Naive thymus-derived CD4-positive, alpha-beta T cell (primary cell): Measurements from ENCODE around the gene PTPRO. TPM values are rescaled to one million over a fixed set of nuclear protein-coding genes. Genes with fewer than 3 reads are reported as not detected.

Experiments
- ATAC-seq: fragments of 150-1000 bp; cut with Tn5 transposase; 2 replicates; pipeline ENCODE4 v1.10.0; 2021; ENCODE audit warnings: mild to moderate bottlenecking, moderate library complexity
- CTCF ChIA-PET: fragments of 350-600 bp; sonication (Branson Sonifier 250); formaldehyde crosslinking; loops from one replicate; lab custom pipeline; 2021; ENCODE audit warnings: antibody characterized with exemption; lab: Charles Lee
- POLR2A ChIA-PET: fragments of 350-600 bp; sonication (Branson Sonifier 250); formaldehyde crosslinking; loops from one replicate; lab custom pipeline; 2021; ENCODE audit warnings: antibody characterized with exemption, inconsistent platforms; lab: Charles Lee
- DNase-seq, 9 donors: peaks; one replicate each; pipeline versions ENCODE4 v3.0.0 to v3.0.0-alpha.2; 2020 to 2022; ENCODE audit warnings: mixed read lengths in 1 of 9
- H3K27ac ChIP-seq: one replicate; pipeline ENCODE4 v1.7.0; 2013; ENCODE audit warnings: mild to moderate bottlenecking, low read depth, low read length, moderate library complexity
- H3K27me3 ChIP-seq, 2 donors: one replicate each; pipeline ENCODE4 v1.7.0; 2013; ENCODE audit warnings: low read length in 2 of 2, mild to moderate bottlenecking in 2 of 2, moderate library complexity in 2 of 2; ENCODE audit not compliant: control insufficient read depth in 2 of 2, insufficient read depth in 2 of 2
- H3K36me3 ChIP-seq, 3 experiments: 1 replicate in 2 of 3; 2 replicates in 1 of 3; pipeline ENCODE4 v1.7.0; 2013; ENCODE audit warnings: low read length in 3 of 3, mild to moderate bottlenecking in 3 of 3, moderate library complexity in 1 of 3; ENCODE audit not compliant: insufficient read depth in 3 of 3, control insufficient read depth in 2 of 3
- H3K4me1 ChIP-seq, 2 donors: one replicate each; pipeline ENCODE4 v1.7.0; 2013; ENCODE audit warnings: low read length in 2 of 2, mild to moderate bottlenecking in 2 of 2, moderate library complexity in 1 of 2; ENCODE audit not compliant: control insufficient read depth in 2 of 2, insufficient read depth in 2 of 2
- H3K4me3 ChIP-seq: 2 replicates; pipeline ENCODE4 v1.7.0; 2013; ENCODE audit warnings: mild to moderate bottlenecking, low read length
- H3K9me3 ChIP-seq, 3 experiments: 1 replicate in 2 of 3; 2 replicates in 1 of 3; pipeline ENCODE4 v1.7.0; 2013; ENCODE audit warnings: low read length in 3 of 3; ENCODE audit not compliant: control insufficient read depth in 2 of 3
- H3K27ac Mint-ChIP-seq, 9 donors: one replicate each; pipeline ENCODE4 v1.8.0; 2020 to 2022; ENCODE audit warnings: mixed read lengths in 9 of 9, mild to moderate bottlenecking in 8 of 9, moderate library complexity in 5 of 9, inconsistent platforms in 2 of 9
- H3K27me3 Mint-ChIP-seq, 5 donors: one replicate each; pipeline ENCODE4 v1.8.0; 2021 to 2022; ENCODE audit warnings: mixed read lengths in 5 of 5, mild to moderate bottlenecking in 1 of 5
- H3K36me3 Mint-ChIP-seq, 5 donors: one replicate each; pipeline ENCODE4 v1.8.0; 2020 to 2022; ENCODE audit warnings: mixed read lengths in 5 of 5, mild to moderate bottlenecking in 3 of 5, inconsistent platforms in 1 of 5
- H3K4me1 Mint-ChIP-seq, 7 donors: one replicate each; pipeline ENCODE4 v1.8.0; 2020 to 2022; ENCODE audit warnings: mixed read lengths in 7 of 7, mild to moderate bottlenecking in 3 of 7, inconsistent platforms in 1 of 7
- H3K4me3 Mint-ChIP-seq, 10 donors: one replicate each; pipeline ENCODE4 v1.8.0; 2020 to 2022; ENCODE audit warnings: mild to moderate bottlenecking in 10 of 10, mixed read lengths in 10 of 10, moderate library complexity in 6 of 10, inconsistent platforms in 2 of 10
- H3K9me3 Mint-ChIP-seq, 11 donors: one replicate each; pipeline ENCODE4 v1.8.0; 2020 to 2022; ENCODE audit warnings: mixed read lengths in 11 of 11, mild to moderate bottlenecking in 4 of 11, inconsistent platforms in 1 of 11, moderate library complexity in 1 of 11
- intact Hi-C, 2 donors: fragments of 100-400 bp; cut with micrococcal nuclease; formaldehyde crosslinking; loops; one replicate each; pipeline ENCODE4 v1.15.1; 2023
- polyA plus RNA-seq, 2 donors: library from polyadenylated mRNA; unstranded; fragments of 300-500 nt; fragmentation: Illumina TruSeq; gene quantifications; one replicate each; pipeline ENCODE4 v1.2.3, GENCODE V29; 2021
- total RNA-seq, 6 experiments: library from RNA in 5 of 6; stranded (reverse) in 5 of 6; gene quantifications; 1 replicate in 5 of 6; 2 replicates in 1 of 6; pipeline ENCODE4 v1.2.3 and lab custom pipeline; 2021 to 2026

PTPRO gene
- total and polyA plus RNA-seq, 7 experiments from 2014 or later = 1.8 to 14.2 (median 6.7) TPM

- no peaks in the 10 kb centered on the region for H3K9me3 ChIP-seq
- H3K4me1 ChIP-seq = peaks cover 0 to 4% of the 10 kb centered on the region in 2 donors
- H3K27me3 Mint-ChIP-seq = peaks cover 0 to 3% (median 0%) of the 10 kb centered on the region in 5 donors
- H3K27ac Mint-ChIP-seq = peak overlapping the region in 6 of 9 donors; percentile 17 to 65 (median 44)
- H3K27ac ChIP-seq = no peak overlapping the region
- CTCF ChIA-PET = interaction anchor here (0.7 to 14.5 kb wide), 2 partner anchors 50 to 712 kb away, joined by 4 to 405 read pairs; no protein-coding TSS in a partner anchor
- H3K27me3 ChIP-seq = no peaks in the 10 kb centered on the region
- peaks cover 0 to 6% (median 0%) of the 10 kb centered on the region in 11 donors for H3K9me3 Mint-ChIP-seq
- POLR2A ChIA-PET = interaction anchor here (1.0 to 3.3 kb wide), 3 partner anchors 10 to 46 kb away, joined by 5 to 24 read pairs (median 10); no protein-coding TSS in a partner anchor
- intact Hi-C loops = loop anchor here in 1 of 2 donors (5.0 kb wide), 1 partner anchor 206 kb away; the partner anchor contains the start of gene EPS8
- no peaks in the 10 kb centered on the region for H3K36me3 ChIP-seq
- DNase-seq (no peak), ATAC-seq (no peak)
- H3K4me3 Mint-ChIP-seq = no peak overlapping the region
- H3K4me3 ChIP-seq = no peak overlapping the region
- H3K36me3 Mint-ChIP-seq = peaks cover 11 to 59% (median 19%) of the 10 kb centered on the region in 5 donors
- peaks cover 4 to 42% (median 23%) of the 10 kb centered on the region in 7 donors for H3K4me1 Mint-ChIP-seq
Observed at GRCh38 chr12:15581006-15581405, 258.7 kb downstream of the PTPRO start.

GRCh38 chr12:15583804-15584203, 261.5 kb downstream of the PTPRO start:
- no peak overlapping the region for H3K4me3 ChIP-seq
- Mint-ChIP-seq H3K27ac (peak overlapping the region in 1 of 9 donors; percentile 25), H3K9me3 (no peaks in the 10 kb centered on the region), H3K4me1 (peaks cover 1 to 28% (median 17%) of the 10 kb centered on the region in 7 donors), H3K27me3 (peaks cover 0 to 3% (median 0%) of the 10 kb centered on the region in 5 donors), H3K4me3 (no peak overlapping the region), H3K36me3 (peaks cover 10 to 37% (median 21%) of the 10 kb centered on the region in 5 donors)
- ATAC-seq (no peak), DNase-seq (no peak)
- H3K27ac ChIP-seq = no peak overlapping the region
- H3K4me1 ChIP-seq = peaks cover 0 to 4% of the 10 kb centered on the region in 2 donors
- intact Hi-C loops = loop anchor here (1.0 to 5.0 kb wide), 7 partner anchors 52 to 861 kb away; partner anchors contain the start of gene EPS8 (in 1 of the 2)
- H3K9me3 ChIP-seq = no peaks in the 10 kb centered on the region
- CTCF ChIA-PET = interaction anchor here (0.5 to 14.5 kb wide), 13 partner anchors 10 to 434 kb away, joined by 3 to 405 read pairs (median 5); partner anchors contain the start of gene STRAP
- POLR2A ChIA-PET = interaction anchor here (1.1 to 3.5 kb wide), 2 partner anchors 12 to 52 kb away, joined by 3 to 24 read pairs; no protein-coding TSS in a partner anchor
- no peaks in the 10 kb centered on the region for H3K27me3 ChIP-seq
- no peaks in the 10 kb centered on the region for H3K36me3 ChIP-seq

GRCh38 chr12:15584366-15585041, 262.2 kb downstream of the PTPRO start:
- H3K36me3 Mint-ChIP-seq = peaks cover 5 to 34% (median 17%) of the 10 kb centered on the region in 5 donors
- H3K36me3 ChIP-seq = no peaks in the 10 kb centered on the region
- no peak overlapping the region for H3K4me3 ChIP-seq
- H3K4me3 Mint-ChIP-seq = no peak overlapping the region
- H3K4me1 Mint-ChIP-seq = peaks cover 1 to 21% (median 15%) of the 10 kb centered on the region in 7 donors
- POLR2A ChIA-PET = interaction anchor here (0.6 to 3.5 kb wide), 6 partner anchors 14 to 814 kb away, joined by 3 to 24 read pairs (median 4); no protein-coding TSS in a partner anchor
- peaks cover 0 to 4% of the 10 kb centered on the region in 2 donors for H3K4me1 ChIP-seq
- no peak overlapping the region for H3K27ac Mint-ChIP-seq
- CTCF ChIA-PET = interaction anchor here (0.7 to 14.5 kb wide), 20 partner anchors 11 to 971 kb away, joined by 3 to 405 read pairs (median 5); partner anchors contain the start of gene STRAP
- H3K27ac ChIP-seq = no peak overlapping the region
- H3K27me3 Mint-ChIP-seq = peaks cover 0 to 3% (median 0%) of the 10 kb centered on the region in 5 donors
- DNase-seq (peak in 7 of 9 donors; percentile 40 to 65 (median 56)), ATAC-seq (peak; percentile 78)
- intact Hi-C loops = loop anchor here (1.0 to 5.0 kb wide), 7 partner anchors 52 to 862 kb away; partner anchors contain the start of gene EPS8 (in 1 of the 2)
- H3K9me3 ChIP-seq = no peaks in the 10 kb centered on the region
- H3K27me3 ChIP-seq = no peaks in the 10 kb centered on the region
- no peaks in the 10 kb centered on the region for H3K9me3 Mint-ChIP-seq

GRCh38 chr12:15589328-15590032, 267.2 kb downstream of the PTPRO start:
- peaks cover 0 to 17% (median 8%) of the 10 kb centered on the region in 5 donors for H3K36me3 Mint-ChIP-seq
- DNase-seq = no peak
- peaks cover 0 to 12% (median 9%) of the 10 kb centered on the region in 7 donors for H3K4me1 Mint-ChIP-seq
- peak overlapping the region in 4 of 9 donors; percentile 61 to 86 (median 66) for H3K27ac Mint-ChIP-seq
- ChIA-PET CTCF (interaction anchor here (1.0 to 14.5 kb wide), 10 partner anchors 18 to 594 kb away, joined by 3 to 405 read pairs (median 4); partner anchors contain the start of gene EPS8), POLR2A (no interaction called here)
- no peaks in the 10 kb centered on the region for H3K27me3 ChIP-seq
- peaks cover 0 to 6% (median 0%) of the 10 kb centered on the region in 5 donors for H3K27me3 Mint-ChIP-seq
- H3K36me3 ChIP-seq = no peaks in the 10 kb centered on the region
- H3K9me3 ChIP-seq = no peaks in the 10 kb centered on the region
- H3K9me3 Mint-ChIP-seq = no peaks in the 10 kb centered on the region
- peak overlapping the region; percentile 63 to 88 (median 78) for H3K4me3 Mint-ChIP-seq
- H3K27ac ChIP-seq = no peak overlapping the region
- peaks cover 0 to 5% of the 10 kb centered on the region in 2 donors for H3K4me1 ChIP-seq
- intact Hi-C loops = loop anchor here (1.0 to 5.0 kb wide), 6 partner anchors 113 to 310 kb away; partner anchors contain the start of genes EPS8 (in 1 of the 2) and STRAP (in 1 of the 2)
- no peak overlapping the region for H3K4me3 ChIP-seq
- no peak for ATAC-seq

GRCh38 chr12:15590180-15590826, 268.0 kb downstream of the PTPRO start:
- Histone ChIP-seq H3K9me3 (no peaks in the 10 kb centered on the region), H3K27me3 (no peaks in the 10 kb centered on the region), H3K27ac (no peak overlapping the region), H3K4me1 (peaks cover 0 to 5% of the 10 kb centered on the region in 2 donors), H3K36me3 (no peaks in the 10 kb centered on the region), H3K4me3 (peak overlapping the region; percentile 40)
- H3K36me3 Mint-ChIP-seq = peaks cover 0 to 18% (median 9%) of the 10 kb centered on the region in 5 donors
- intact Hi-C loops = loop anchor here (1.0 to 5.0 kb wide), 6 partner anchors 112 to 309 kb away; partner anchors contain the start of genes EPS8 (in 1 of the 2) and STRAP (in 1 of the 2)
- H3K4me3 Mint-ChIP-seq = peak overlapping the region; percentile 63 to 88 (median 78)
- ChIA-PET CTCF (interaction anchor here (1.0 to 14.5 kb wide), 13 partner anchors 15 to 595 kb away, joined by 3 to 405 read pairs (median 4); partner anchors contain the start of gene EPS8), POLR2A (interaction anchor here (1.0 kb wide), 1 partner anchor 14 kb away, joined by 4 read pairs; no protein-coding TSS in a partner anchor)
- H3K4me1 Mint-ChIP-seq = peaks cover 0 to 12% (median 8%) of the 10 kb centered on the region in 7 donors
- H3K9me3 Mint-ChIP-seq = no peaks in the 10 kb centered on the region
- peak; percentile 12 to 74 (median 66) for DNase-seq
- ATAC-seq = peak; percentile 98
- peak overlapping the region in 8 of 9 donors; percentile 61 to 86 (median 69) for H3K27ac Mint-ChIP-seq
- peaks cover 0 to 4% (median 0%) of the 10 kb centered on the region in 5 donors for H3K27me3 Mint-ChIP-seq
